ENCODE measurements around the gene FTO. TPM values are rescaled to one million over a fixed set of nuclear protein-coding genes. Genes with fewer than 3 reads are reported as not detected.

FTO gene
- total and polyA plus RNA-seq, 2 of the 13 experiments (the other 11 are each of a cell fraction or from before 2014, with no cell fraction given) = 41.6 to 55.8 TPM

DNA sequence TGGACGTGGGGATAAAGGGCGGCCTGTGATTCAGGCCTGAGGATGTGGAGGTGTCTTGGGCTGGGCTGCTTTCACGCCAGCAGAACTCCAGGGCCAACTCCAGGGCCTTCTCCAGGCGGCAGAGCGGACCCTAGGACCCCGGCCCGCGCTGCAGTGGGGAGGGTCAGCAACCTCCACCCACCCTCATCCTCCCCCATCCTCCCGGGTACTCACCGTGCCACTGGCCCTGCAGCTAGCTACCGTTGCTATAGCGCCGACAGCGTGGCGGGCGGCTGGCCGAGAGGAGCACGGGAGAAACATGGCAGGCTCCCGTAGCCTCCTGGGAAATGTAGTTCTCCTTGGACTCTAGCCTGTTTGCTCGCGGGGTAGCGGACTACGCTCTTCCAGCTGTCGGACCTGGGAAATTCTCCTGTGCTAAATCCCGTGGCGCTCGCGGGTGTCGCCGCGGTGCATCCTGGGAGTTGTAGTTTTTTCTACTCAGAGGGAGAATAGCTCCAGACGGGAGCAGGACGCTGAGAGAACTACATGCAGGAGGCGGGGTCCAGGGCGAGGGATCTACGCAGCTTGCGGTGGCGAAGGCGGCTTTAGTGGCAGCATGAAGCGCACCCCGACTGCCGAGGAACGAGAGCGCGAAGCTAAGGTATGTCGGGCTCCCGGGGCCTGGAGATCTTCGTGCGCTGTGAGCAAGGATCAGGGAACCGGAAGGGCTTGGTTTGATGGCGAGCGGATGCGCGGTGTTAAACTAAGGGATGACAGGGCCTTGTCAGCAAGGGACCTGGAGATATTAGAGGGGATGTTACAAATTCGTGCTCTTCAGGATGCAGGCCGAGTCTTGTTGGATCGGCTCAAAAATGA lies at the start of gene FTO, which contains the start of gene RPGRIP1L (continued):
- TF ChIP-seq, protein P1, sequence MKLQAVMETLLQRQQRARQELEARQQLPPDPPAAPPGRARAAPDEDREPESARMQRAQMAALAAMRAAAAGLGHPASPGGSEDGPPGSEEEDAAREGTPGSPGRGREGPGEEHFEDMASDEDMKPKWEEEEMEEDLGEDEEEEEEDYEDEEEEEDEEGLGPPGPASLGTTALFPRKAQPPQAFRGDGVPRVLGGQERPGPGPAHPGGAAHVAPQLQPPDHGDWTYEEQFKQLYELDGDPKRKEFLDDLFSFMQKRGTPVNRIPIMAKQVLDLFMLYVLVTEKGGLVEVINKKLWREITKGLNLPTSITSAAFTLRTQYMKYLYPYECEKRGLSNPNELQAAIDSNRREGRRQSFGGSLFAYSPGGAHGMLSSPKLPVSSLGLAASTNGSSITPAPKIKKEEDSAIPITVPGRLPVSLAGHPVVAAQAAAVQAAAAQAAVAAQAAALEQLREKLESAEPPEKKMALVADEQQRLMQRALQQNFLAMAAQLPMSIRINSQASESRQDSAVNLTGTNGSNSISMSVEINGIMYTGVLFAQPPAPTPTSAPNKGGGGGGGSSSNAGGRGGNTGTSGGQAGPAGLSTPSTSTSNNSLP (IDR thresholded peaks at IDR 0.05; ENCODE audit: low read depth, low read length) = peak; percentile 25; the same call in 1 of the 2 replicates
- TF ChIP-seq NR1H2 (CRISPR knock-in tag; IDR thresholded peaks at IDR 0.05; ENCODE audit: borderline replicate concordance, low read depth) = peak; percentile 76; the same call in 1 of the 2 replicates
- peak; percentile 76 for TF ChIP-seq MEF2D (CRISPR knock-in tag; IDR thresholded peaks at IDR 0.05)
- peak; percentile 98 for TF ChIP-seq HCFC1 (IDR thresholded peaks at IDR 0.05; ENCODE audit: low read depth, low read length)
- TF ChIP-seq, protein P2, sequence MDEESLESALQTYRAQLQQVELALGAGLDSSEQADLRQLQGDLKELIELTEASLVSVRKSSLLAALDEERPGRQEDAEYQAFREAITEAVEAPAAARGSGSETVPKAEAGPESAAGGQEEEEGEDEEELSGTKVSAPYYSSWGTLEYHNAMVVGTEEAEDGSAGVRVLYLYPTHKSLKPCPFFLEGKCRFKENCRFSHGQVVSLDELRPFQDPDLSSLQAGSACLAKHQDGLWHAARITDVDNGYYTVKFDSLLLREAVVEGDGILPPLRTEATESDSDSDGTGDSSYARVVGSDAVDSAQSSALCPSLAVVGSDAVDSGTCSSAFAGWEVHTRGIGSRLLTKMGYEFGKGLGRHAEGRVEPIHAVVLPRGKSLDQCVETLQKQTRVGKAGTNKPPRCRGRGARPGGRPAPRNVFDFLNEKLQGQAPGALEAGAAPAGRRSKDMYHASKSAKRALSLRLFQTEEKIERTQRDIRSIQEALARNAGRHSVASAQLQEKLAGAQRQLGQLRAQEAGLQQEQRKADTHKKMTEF (CRISPR knock-in tag; IDR thresholded peaks at IDR 0.05) = peak; percentile 97
- TF ChIP-seq ZNF777 (CRISPR knock-in tag; IDR thresholded peaks at IDR 0.05) = peak; percentile 64
- TF ChIP-seq TAF15 (IDR thresholded peaks at IDR 0.05; ENCODE audit: low read depth, low read length, poor library complexity, severe bottlenecking) = peak; percentile 62
- TF ChIP-seq ZBTB7B (CRISPR knock-in tag; IDR thresholded peaks at IDR 0.05) = peak; percentile 54; the same call in 1 of the 2 replicates
- peak; percentile 85; the same call in 1 of the 2 replicates for TF ChIP-seq ELF1 (CRISPR knock-in tag; IDR thresholded peaks at IDR 0.05)
- peak; percentile 100 for TF ChIP-seq HNRNPLL (IDR thresholded peaks at IDR 0.05; ENCODE audit: low read depth, low read length, poor library complexity, severe bottlenecking)
- TF ChIP-seq ZNF710 (CRISPR knock-in tag; IDR thresholded peaks at IDR 0.05; ENCODE audit: borderline replicate concordance) = peak; percentile 7; the same call in 1 of the 2 replicates
- no peak for TF ChIP-seq HOXD1 (CRISPR knock-in tag; IDR thresholded peaks at IDR 0.05)
- TF ChIP-seq, protein P3, sequence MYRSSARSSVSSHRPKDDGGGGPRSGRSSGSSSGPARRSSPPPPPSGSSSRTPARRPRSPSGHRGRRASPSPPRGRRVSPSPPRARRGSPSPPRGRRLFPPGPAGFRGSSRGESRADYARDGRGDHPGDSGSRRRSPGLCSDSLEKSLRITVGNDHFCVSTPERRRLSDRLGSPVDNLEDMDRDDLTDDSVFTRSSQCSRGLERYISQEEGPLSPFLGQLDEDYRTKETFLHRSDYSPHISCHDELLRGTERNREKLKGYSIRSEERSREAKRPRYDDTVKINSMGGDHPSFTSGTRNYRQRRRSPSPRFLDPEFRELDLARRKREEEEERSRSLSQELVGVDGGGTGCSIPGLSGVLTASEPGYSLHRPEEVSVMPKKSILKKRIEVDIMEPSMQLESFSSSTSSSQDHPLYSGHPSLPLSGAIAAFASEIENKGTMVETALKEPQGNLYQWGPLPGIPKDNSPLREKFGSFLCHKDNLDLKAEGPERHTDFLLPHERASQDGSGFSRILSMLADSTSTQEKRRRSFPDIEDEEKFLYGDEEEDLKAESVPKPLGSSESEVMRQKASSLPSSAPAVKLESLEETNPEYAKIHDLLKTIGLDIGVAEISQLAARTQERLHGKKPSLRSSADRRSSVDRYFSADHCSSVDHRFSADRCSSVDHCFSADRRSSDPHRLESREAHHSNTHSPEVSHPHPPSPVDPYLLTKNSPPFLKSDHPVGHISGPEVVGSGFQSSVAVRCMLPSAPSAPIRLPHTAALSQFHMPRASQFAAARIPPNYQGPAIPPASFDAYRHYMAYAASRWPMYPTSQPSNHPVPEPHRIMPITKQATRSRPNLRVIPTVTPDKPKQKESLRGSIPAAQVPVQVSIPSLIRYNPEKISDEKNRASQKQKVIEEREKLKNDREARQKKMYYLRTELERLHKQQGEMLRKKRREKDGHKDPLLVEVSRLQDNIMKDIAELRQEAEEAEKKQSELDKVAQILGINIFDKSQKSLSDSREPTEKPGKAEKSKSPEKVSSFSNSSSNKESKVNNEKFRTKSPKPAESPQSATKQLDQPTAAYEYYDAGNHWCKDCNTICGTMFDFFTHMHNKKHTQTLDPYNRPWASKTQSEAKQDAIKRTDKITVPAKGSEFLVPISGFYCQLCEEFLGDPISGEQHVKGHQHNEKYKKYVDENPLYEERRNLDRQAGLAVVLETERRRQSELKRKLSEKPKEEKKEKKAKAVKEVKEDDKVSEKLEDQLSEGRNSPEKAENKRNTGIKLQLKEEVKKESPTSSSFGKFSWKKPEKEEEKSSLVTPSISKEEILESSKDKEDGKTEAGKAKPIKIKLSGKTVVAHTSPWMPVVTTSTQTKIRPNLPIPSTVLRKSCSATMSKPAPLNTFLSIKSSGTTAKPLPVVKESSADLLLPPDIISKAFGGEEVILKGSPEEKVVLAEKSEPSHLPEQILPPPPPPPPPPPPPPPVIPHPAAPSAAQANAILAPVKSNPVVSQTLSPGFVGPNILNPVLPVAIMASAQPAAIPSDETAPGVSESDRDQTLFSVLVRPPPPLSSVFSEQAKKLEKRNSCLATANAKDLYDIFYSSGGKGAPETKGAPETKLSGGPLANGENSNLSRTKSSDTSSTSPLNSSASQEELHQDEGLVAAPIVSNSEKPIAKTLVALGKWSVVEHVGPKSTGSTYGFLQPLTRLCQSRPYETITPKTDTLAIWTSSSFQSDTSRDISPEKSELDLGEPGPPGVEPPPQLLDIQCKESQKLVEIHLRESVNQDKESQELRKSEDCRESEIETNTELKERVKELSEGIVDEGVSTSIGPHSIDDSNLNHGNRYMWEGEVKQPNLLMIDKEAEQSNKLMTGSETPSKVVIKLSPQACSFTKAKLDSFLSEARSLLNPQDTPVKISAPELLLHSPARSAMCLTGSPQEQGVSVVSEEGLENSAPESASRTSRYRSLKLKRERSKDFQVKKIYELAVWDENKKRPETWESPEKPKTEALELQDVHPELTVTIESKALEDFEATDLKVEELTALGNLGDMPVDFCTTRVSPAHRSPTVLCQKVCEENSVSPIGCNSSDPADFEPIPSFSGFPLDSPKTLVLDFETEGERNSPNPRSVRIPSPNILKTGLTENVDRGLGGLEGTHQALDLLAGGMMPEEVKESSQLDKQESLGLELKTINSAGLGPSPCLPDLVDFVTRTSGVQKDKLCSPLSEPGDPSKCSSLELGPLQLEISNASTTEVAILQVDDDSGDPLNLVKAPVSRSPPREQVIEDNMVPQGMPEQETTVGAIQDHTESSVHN (CRISPR knock-in tag; IDR thresholded peaks at IDR 0.05) = peak; percentile 95
- peak; percentile 36; the same call in 1 of the 2 replicates for TF ChIP-seq TSC22D2 (CRISPR knock-in tag; IDR thresholded peaks at IDR 0.05; ENCODE audit: borderline replicate concordance)
